Measurements from ENCODE around the gene MT1F. TPM values are rescaled to one million over a fixed set of nuclear protein-coding genes. Genes with fewer than 3 reads are reported as not detected.
A peak's percentile ranks its signal among the peaks of the same experiment; 100 is the strongest.

The MT1F gene
- total RNA-seq, 1 experiment from 2014 or later = 2.1 TPM

DNA sequence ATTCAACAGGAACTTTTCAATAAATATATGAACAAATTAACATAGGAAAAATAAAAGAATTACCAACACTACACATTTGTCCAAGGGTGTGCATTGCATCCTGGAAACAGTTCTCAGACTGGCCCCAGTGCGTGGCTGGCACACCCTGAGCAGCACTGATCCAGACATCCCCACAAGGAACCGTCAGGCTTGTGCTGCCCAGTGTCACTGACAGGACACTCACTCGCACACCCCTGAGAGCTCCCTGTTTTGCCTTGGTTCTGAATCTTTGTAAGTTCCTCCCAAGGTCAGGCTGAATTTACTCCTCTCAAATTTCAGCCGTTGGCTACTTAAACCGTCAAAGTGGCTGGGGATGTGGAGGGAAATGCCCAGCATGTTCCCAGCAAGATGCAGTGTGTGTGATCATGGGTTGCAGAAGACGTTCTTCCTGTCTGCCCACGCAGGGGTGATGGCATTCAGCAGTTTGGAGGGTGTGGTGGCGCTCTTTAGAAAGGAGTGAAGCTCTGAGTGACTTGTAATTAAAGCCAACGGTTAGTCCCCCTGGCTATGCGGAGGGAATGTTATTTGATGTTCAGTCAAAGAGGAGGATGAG is 47.6 kb upstream of the MT1F start:
- ChIA-PET CTCF (no interaction called here), POLR2A (no interaction called here)
- no TSS peak for BruUV-seq (replicated peaks)
- in situ Hi-C loops (cut with HindIII; ENCODE audit: low pct_unique_long_range_greater_than_20kb, low sequenced_read_pairs) (no loop called here), intact Hi-C loops (cut with micrococcal nuclease; ENCODE audit: unreplicated experiment) (no loop called here)
- peak overlapping the region; percentile 78 to 87 for H3K4me3 ChIP-seq (ENCODE audit: low read depth in 2 of 2, low read length in 2 of 2)
- peaks cover 3% of the 10 kb centered on the region; the same call in 1 of the 2 replicates for H3K36me3 ChIP-seq (ENCODE audit: control insufficient read depth, insufficient read depth, low read length)
- peaks cover 70% of the 10 kb centered on the region for H3K4me1 ChIP-seq (ENCODE audit: control insufficient read depth, insufficient read depth, low read length)
- H3K27me3 ChIP-seq (ENCODE audit: control insufficient read depth, insufficient read depth, low read length) = no peaks in the 10 kb centered on the region
- no peaks in the 10 kb centered on the region for H3K9me3 ChIP-seq (ENCODE audit: control insufficient read depth, insufficient read depth, low read depth, low read length)
- TF ChIP-seq, protein P1, sequence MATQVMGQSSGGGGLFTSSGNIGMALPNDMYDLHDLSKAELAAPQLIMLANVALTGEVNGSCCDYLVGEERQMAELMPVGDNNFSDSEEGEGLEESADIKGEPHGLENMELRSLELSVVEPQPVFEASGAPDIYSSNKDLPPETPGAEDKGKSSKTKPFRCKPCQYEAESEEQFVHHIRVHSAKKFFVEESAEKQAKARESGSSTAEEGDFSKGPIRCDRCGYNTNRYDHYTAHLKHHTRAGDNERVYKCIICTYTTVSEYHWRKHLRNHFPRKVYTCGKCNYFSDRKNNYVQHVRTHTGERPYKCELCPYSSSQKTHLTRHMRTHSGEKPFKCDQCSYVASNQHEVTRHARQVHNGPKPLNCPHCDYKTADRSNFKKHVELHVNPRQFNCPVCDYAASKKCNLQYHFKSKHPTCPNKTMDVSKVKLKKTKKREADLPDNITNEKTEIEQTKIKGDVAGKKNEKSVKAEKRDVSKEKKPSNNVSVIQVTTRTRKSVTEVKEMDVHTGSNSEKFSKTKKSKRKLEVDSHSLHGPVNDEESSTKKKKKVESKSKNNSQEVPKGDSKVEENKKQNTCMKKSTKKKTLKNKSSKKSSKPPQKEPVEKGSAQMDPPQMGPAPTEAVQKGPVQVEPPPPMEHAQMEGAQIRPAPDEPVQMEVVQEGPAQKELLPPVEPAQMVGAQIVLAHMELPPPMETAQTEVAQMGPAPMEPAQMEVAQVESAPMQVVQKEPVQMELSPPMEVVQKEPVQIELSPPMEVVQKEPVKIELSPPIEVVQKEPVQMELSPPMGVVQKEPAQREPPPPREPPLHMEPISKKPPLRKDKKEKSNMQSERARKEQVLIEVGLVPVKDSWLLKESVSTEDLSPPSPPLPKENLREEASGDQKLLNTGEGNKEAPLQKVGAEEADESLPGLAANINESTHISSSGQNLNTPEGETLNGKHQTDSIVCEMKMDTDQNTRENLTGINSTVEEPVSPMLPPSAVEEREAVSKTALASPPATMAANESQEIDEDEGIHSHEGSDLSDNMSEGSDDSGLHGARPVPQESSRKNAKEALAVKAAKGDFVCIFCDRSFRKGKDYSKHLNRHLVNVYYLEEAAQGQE (IDR thresholded peaks at IDR 0.05; ENCODE audit: insufficient read depth in 1 of 2, low read depth in 2 of 2, low read length in 1 of 2) = no peak
- TF ChIP-seq POLR2AphosphoS5 (IDR thresholded peaks at IDR 0.05; ENCODE audit: low read depth, low read length) (peak; percentile 53; the same call in 1 of the 2 replicates), TCF7L2 (IDR thresholded peaks at IDR 0.05; ENCODE audit: low read depth, low read length) (no peak), SIN3A (IDR thresholded peaks at IDR 0.05; ENCODE audit: borderline replicate concordance, insufficient read depth, low read depth, low read length) (peak; percentile 69; the same call in 1 of the 2 replicates)
- TF ChIP-seq, protein P2, sequence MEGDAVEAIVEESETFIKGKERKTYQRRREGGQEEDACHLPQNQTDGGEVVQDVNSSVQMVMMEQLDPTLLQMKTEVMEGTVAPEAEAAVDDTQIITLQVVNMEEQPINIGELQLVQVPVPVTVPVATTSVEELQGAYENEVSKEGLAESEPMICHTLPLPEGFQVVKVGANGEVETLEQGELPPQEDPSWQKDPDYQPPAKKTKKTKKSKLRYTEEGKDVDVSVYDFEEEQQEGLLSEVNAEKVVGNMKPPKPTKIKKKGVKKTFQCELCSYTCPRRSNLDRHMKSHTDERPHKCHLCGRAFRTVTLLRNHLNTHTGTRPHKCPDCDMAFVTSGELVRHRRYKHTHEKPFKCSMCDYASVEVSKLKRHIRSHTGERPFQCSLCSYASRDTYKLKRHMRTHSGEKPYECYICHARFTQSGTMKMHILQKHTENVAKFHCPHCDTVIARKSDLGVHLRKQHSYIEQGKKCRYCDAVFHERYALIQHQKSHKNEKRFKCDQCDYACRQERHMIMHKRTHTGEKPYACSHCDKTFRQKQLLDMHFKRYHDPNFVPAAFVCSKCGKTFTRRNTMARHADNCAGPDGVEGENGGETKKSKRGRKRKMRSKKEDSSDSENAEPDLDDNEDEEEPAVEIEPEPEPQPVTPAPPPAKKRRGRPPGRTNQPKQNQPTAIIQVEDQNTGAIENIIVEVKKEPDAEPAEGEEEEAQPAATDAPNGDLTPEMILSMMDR (IDR thresholded peaks at IDR 0.05) = no peak
- DNase-seq (ENCODE audit: low read depth, low spot score) = no peak
- peak; percentile 33 for ATAC-seq
- H3K27ac ChIP-seq (ENCODE audit: low read length) = peak overlapping the region; percentile 94

DNA sequence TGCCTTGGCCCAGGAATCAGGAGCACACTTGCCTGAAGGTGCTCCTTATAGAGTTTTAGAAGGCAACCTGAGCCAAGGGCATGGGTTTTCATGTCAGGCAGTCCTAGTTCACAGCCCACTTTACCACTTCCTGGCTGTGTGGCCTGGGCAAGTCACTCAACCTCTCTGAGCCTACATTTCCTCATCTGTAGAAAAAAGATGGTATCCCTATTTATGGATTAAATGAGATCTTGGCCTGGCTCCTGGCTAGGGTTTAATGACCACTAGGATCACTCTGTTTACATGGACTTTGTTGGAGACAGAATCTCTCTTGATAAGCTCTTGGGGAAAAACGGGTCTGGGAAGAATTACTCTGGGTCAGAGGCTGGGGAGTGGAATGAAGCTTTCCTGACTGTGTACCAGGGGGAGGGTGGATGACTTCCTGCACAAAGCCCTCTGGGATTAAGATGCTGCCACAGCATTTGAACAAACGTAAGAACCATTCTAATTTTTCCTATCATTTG is 47.1 kb upstream of the MT1F start:
- BruUV-seq (replicated peaks) = no TSS peak
- Histone ChIP-seq H3K4me1 (ENCODE audit: control insufficient read depth, insufficient read depth, low read length) (peaks cover 69% of the 10 kb centered on the region), H3K4me3 (ENCODE audit: low read depth in 2 of 2, low read length in 2 of 2) (peak overlapping the region in 1 of 2 experiments; percentile 87; a peak in 2 of 4 replicates), H3K9me3 (ENCODE audit: control insufficient read depth, insufficient read depth, low read depth, low read length) (no peaks in the 10 kb centered on the region), H3K27ac (ENCODE audit: low read length) (peak overlapping the region; percentile 94), H3K27me3 (ENCODE audit: control insufficient read depth, insufficient read depth, low read length) (no peaks in the 10 kb centered on the region), H3K36me3 (ENCODE audit: control insufficient read depth, insufficient read depth, low read length) (peaks cover 3% of the 10 kb centered on the region; the same call in 1 of the 2 replicates)
- TF ChIP-seq POLR2AphosphoS5 (IDR thresholded peaks at IDR 0.05; ENCODE audit: low read depth, low read length) (no peak), SIN3A (IDR thresholded peaks at IDR 0.05; ENCODE audit: borderline replicate concordance, insufficient read depth, low read depth, low read length) (no peak), TCF7L2 (IDR thresholded peaks at IDR 0.05; ENCODE audit: low read depth, low read length) (no peak)
- TF ChIP-seq, protein P2 (IDR thresholded peaks at IDR 0.05) = no peak
- TF ChIP-seq, protein P1 (IDR thresholded peaks at IDR 0.05; ENCODE audit: insufficient read depth in 1 of 2, low read depth in 2 of 2, low read length in 1 of 2) = no peak
- intact Hi-C loops (cut with micrococcal nuclease; ENCODE audit: unreplicated experiment) = no loop called here
- ATAC-seq (no peak), DNase-seq (ENCODE audit: low read depth, low spot score) (no peak)
- CTCF ChIA-PET = no interaction called here
- POLR2A ChIA-PET = no interaction called here
- in situ Hi-C loops (cut with HindIII; ENCODE audit: low pct_unique_long_range_greater_than_20kb, low sequenced_read_pairs) = no loop called here

Measured in Panc1 (cell line).